Measurements from ENCODE around the gene DYSF. TPM values are rescaled to one million over a fixed set of nuclear protein-coding genes. Genes with fewer than 3 reads are reported as not detected.
"Not testable (repeated sequence)": the region's sequence is repeated elsewhere in the genome, so short reads cannot be mapped to it uniquely, and the experiment has no call there.

Gene DYSF
- 0.82 TPM for total RNA-seq

DNA sequence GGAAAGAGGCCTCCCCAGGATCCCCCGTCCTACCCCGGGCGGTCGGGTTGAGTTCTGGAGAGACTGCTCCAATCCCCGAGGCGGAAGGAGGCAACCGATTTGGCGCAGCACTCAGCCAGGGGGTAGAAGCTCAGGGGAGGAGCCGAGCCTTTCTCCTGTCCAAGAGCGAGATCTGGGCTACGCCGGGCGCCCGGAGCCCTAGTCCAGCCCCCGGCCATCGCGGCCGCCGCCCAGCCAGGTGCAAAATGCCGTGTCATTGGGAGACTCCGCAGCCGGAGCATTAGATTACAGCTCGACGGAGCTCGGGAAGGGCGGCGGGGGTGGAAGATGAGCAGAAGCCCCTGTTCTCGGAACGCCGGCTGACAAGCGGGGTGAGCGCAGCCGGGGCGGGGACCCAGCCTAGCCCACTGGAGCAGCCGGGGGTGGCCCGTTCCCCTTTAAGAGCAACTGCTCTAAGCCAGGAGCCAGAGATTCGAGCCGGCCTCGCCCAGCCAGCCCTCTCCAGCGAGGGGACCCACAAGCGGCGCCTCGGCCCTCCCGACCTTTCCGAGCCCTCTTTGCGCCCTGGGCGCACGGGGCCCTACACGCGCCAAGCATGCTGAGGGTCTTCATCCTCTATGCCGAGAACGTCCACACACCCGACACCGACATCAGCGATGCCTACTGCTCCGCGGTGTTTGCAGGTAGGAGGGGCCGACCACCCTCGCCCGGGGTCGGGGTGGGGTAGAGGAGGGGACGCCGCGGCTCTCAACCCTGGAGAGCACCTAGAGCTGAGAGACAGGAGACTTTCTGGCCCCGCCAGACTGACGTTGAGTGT lies at the start of gene DYSF:
TSS of gene DYSF (plus strand) at position 158 of the 817 bp plus-strand sequence.
- FAIRE-seq = no peak
- DNase-seq (ENCODE audit: low spot score in 2 of 2) = peak in 1 of 2 donors; percentile 34

DNA sequence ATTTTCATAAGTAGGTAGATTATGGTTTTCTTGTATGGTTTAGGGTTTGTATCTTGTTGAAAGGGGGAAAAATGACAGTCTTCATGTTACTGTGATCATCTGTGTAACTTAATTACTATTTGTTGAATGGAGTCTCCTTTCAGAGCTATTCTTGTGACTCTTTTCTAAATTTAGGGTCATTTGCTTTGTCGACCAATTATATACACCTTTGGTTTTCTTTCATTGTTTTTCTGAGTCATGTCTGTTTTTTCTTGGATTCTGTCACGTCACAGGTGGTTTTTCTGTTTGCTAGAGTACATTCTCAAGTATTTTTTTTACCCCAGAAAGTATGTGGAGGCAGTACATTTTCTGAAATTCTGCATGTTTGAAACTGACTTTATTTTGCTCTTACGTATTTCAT lies 43.8 kb upstream of the DYSF start:
- FAIRE-seq (no peak), DNase-seq (ENCODE audit: low spot score in 2 of 2) (no peak)

DNA sequence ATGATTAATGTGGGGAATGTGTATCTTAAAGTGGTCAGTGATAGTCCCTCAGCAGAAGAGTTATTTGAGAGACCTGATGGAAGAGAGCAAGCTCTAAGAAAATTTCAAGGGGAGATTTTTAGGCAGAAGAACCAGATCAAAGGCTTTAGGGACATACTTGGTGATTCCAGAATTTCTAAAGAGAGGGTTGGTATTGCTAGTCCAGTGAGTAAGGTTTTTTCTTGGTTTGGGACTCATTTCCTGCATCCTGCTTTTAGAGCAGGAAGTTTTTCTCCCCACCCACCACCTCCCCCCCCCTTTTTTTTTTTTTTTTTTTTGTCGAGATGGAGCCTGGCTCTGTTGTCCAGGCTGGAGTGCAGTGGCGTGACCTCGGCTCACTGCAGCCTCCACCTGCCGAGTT lies 42.7 kb upstream of the DYSF start:
- no peak for DNase-seq (ENCODE audit: low spot score in 2 of 2)
- no peak for FAIRE-seq

DNA sequence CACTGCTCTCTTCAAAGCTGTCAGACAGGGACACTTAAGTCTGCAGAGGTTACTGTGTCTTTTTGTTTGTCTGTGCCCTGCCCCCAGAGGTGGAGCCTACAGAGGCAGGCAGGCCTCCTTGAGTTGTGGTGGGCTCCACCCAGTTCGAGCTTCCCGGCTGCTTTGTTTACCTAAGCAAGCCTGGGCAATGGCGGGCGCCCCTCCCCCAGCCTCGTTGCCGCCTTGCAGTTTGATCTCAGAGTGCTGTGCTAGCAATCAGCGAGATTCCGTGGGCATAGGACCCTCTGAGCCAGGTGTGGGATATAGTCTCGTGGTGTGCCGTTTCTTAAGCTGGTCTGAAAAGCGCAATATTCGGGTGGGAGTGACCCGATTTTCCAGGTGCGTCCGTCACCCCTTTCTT lies 36.5 kb upstream of the DYSF start:
- not testable (repeated sequence) for FAIRE-seq; DNase-seq (ENCODE audit: low spot score in 2 of 2)

- DNase-seq (ENCODE audit: low spot score in 2 of 2) = no peak
- no peak for FAIRE-seq
These were observed 35.8 kb upstream of the DYSF start for GRCh38 chr2:71417300-71418202.

- no peak for DNase-seq (ENCODE audit: low spot score in 2 of 2)
- FAIRE-seq = no peak
These were observed 34.2 kb upstream of the DYSF start for GRCh38 chr2:71419145-71419544.

DNA sequence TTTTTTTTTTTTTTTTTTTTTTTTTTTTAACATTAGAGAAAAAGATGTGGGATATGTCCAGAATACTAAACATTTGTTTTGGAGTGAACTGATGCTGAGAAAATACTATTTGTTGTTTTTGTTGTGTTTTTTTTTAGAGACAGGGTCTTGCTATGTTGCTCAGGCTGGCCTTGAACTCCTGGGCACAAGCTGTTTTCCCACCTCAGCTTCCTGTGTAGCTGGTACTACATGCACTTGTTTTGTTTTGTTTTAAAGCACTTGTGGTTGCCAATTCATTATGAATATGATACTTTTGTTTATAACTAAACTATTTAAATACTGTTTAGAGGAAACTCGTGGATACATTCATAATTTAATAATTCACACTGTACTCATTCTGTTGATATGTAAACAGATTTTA lies 33.4 kb upstream of the DYSF start:
- DNase-seq (ENCODE audit: low spot score in 2 of 2) (no peak), FAIRE-seq (no peak)

DNA sequence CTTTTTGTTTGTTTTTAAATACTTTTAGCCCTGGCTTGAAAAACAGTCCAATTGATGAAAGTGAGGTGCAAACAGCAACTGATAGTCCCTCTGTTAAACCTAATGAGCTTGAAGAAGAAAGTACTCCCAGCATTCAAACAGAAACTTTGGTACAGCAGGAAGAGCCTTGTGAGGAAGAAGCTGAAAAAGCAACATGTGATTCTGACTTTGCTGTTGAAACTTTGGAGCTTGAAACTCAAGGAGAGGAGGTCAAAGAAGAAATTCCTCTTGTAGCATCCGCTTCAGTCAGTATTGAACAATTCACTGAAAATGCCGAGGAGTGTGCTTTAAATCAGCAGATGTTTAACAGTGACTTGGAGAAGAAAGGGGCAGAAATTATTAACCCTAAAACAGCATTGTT lies 30.6 kb upstream of the DYSF start:
- DNase-seq (ENCODE audit: low spot score in 2 of 2) (no peak), FAIRE-seq (no peak)

GRCh38 chr2:71423817-71424420 lies 29.4 kb upstream of the DYSF start:
- DNase-seq (ENCODE audit: low spot score in 2 of 2) (no peak), FAIRE-seq (no peak)

DNA sequence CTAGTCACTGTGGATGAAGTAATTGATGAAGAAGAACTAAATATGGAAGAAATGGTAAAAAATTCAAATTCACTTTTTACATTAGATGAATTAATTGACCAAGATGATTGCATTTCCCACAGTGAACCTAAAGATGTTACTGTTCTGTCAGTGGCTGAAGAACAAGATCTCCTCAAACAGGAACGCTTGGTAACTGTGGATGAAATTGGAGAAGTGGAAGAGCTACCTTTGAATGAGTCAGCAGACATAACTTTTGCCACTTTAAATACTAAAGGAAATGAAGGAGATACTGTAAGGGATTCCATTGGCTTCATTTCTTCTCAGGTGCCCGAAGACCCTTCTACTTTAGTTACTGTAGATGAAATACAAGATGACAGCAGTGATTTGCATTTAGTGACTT lies 26.6 kb upstream of the DYSF start:
- FAIRE-seq (no peak), DNase-seq (ENCODE audit: low spot score in 2 of 2) (no peak)

DNA sequence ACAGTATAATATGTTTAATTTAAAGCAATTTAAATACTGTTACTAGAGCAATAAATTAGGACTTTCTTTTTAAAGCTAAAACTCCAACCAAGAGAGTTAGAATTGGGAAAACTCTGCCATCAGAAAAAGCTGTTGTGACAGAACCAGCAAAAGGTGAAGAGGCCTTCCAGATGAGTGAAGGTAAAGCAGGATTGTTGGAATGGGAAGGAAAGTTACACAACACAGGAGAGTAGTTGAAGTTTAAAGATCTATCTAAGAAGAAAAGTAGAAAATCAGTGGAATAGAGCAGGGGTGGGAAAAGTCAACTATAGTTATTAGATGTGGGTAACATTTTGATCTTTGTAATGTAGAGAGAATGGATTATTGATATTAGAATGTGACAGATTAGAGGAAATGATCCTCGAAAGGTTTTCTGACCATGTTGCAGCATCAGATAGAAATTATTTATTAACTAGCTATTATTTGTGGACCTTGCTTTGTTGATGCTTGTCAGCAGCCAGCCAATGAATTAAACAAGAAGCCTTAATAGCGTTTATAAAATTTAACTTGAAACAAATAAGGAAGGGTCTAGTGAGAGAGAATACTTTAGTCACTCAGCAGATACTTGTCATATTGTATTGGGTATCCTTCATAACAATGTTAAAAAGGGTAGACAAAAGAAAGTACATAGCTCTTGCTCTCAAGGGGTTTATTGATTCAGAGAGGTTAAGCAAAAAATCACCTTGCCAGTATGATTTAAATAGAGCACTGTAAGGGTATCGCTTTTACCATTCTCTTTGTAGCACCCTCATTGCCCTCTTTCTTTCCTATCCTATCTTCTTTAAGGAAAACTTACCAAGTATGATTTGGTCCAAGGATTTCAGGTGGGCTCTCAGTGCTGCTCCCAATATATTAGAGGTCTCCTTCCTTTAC lies 24.6 kb upstream of the DYSF start:
- no peak for DNase-seq (ENCODE audit: low spot score in 2 of 2)
- no peak for FAIRE-seq

DNA sequence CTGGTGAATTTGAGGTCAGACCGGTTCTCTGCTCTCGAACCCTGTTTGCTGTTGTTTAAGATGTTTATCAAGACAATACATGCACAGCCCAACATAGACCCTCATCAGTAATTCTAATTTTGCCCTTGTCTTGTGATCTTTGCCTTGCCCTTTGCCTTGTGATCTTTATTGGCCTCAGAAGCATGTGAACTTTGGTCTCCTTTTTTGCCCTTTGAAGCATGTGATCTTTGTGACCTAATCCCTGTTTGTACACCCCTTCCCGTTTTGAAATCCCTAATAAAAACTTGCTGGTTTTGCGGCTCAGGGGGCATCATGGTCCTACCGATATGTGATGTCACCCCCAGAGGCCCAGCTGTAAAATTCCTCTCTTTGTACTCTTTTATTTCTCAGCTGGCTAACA lies 8.2 kb upstream of the DYSF start:
- DNase-seq (ENCODE audit: low spot score in 2 of 2); FAIRE-seq: not testable (repeated sequence)

DNA sequence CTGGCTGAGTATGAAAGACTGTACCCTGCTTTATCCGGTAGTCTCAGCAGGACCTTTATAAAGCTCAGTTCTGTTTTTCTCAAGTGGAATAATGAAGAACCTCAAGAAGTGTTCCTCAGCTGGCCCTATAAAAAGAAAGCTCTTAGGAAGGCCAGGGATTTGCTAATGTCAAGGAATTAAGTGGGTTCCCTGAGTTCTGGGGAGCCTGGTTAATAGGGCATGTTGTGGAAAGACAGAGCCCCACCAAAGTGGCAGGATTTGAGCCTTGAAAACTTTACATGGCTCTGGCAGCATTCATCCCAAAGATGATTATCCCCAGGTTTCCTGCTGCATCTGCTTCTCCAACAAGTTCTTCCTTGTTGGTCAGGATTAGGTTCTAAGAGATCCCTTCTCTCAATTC lies 6.9 kb upstream of the DYSF start:
- DNase-seq (ENCODE audit: low spot score in 2 of 2) (no peak), FAIRE-seq (no peak)

DNA sequence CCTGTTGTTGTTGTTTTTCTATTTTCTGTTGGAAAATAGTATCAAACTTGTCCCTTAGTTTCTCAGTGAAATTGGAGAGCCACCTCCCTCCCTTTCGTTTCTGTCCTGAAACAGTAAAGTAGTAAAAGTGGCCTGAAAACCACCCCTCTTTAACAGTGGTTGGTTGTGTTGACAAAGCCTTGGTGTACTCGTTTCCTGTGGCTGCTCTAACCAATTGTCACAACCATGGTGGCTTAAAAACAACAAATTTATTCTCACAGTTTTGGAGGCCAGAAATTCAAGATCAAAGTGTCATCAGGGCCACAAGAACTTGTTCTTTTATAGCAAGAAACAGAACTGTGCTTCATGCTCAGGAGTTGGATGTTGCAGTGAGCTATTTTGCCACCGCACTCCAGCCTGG lies 4.0 kb upstream of the DYSF start:
- DNase-seq (ENCODE audit: low spot score in 2 of 2) (no peak), FAIRE-seq (no peak)

DNA sequence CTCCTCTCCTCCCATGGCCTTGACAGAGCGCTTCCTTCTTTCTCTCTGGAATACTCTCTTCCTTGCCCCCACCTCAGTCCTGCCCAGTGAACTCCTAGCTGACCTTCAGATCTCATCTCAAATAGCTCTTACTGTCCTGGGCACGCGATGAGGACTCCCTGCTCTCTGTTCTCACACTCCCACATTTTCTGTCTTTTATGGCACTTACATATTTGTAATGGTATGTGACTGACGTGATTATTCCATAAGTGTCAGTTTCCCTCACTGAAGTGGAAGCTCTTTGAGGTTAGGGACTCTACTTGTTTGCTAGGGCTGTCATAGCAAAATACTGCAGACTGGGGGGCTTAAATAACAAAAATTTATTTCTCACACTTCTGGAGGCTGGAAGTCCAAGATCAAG lies 1.7 kb upstream of the DYSF start:
- DNase-seq (ENCODE audit: low spot score in 2 of 2) (no peak), FAIRE-seq (no peak)

DNA sequence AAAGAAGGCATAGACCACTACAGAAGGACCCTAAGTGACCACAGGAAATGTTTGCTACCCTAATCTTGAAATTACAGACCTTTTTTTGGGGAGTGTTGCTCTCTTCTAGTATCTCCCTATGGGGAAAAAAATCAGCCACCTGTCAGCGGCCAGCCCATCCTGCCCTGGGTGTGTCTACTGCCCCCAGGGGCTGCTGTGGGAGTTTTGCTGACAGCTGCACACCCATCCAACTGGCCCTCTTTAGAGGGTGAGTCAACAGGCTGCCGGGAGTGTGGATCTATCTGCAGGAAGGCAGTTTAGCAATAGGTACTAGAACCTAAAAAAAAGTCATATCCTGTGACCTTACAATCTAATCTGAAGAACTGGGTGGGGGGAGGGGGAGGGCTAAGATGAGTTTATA lies 796 bp upstream of the DYSF start:
- FAIRE-seq = no peak
- DNase-seq (ENCODE audit: low spot score in 2 of 2) = no peak

DNA sequence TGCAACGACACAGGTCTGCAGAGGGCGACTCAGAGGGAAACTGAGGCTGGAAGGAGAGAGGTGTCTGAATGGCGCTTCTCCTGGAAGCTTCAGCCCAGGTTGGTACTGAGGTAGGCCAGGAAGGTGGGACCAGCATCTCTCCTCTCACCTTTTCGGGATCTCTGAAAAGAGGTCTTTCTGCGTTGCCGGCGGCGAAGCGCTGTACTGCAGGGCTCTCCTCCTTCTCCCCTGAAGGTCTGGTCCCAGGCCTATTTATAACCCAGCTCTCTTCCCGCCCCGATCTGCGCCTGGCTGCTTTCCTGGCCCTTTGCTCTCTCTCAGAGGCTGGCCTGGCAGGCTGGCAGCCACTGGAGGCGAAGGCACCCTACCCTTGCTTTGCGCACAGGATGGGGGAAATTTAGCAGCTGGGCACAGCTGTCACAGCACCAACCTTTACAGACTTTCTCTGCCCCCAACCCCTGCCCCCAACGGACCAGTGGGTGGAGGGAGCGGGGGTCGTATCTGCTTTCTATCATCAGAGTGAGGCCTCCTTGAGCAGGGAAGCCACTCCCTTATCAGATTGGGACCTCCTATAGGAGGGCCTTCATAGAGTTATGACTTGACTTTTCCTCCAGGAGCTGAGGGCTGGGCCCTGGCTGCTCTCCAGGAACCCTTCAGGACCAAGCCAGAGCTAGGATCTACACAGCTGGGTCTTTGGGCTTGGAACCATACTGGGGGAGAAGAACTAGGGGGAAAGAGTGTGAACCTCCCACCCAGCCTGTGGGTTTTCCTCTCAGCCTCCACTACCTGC lies 1.1 kb downstream of the DYSF start:
- DNase-seq (ENCODE audit: low spot score in 2 of 2) (no peak), FAIRE-seq (no peak)

- DNase-seq (ENCODE audit: low spot score in 2 of 2) (no peak), FAIRE-seq (no peak)
These were observed 1.8 kb downstream of the DYSF start for GRCh38 chr2:71455011-71455740.
